Endodermal cell (in vitro differentiated cells): ENCODE data around the gene SLX4IP. TPM values are rescaled to one million over a fixed set of nuclear protein-coding genes. Genes with fewer than 3 reads are reported as not detected.
A peak's percentile ranks its signal among the peaks of the same experiment; 100 is the strongest.

Experiments used
- DNase-seq: peaks from one replicate; pipeline ENCODE4 v3.0.0-alpha.2; 2017
- H3K27ac ChIP-seq: 2 replicates; pipeline ENCODE4 v1.5.1; 2013; ENCODE audit warnings: mild to moderate bottlenecking, low read depth, low read length, moderate library complexity
- H3K27me3 ChIP-seq: 2 replicates; pipeline ENCODE4 v1.6.1; 2013; ENCODE audit warnings: mild to moderate bottlenecking, low read length, moderate library complexity; ENCODE audit not compliant: insufficient read depth, control insufficient read depth, poor library complexity, severe bottlenecking
- H3K36me3 ChIP-seq: 2 replicates; pipeline ENCODE4 v1.7.0; 2013; ENCODE audit warnings: mild to moderate bottlenecking, low read length, moderate library complexity; ENCODE audit not compliant: control insufficient read depth, insufficient read depth
- H3K4me1 ChIP-seq: one replicate; pipeline ENCODE4 v1.7.0; 2013; ENCODE audit warnings: low read length; ENCODE audit not compliant: control insufficient read depth, insufficient read depth
- H3K4me3 ChIP-seq: 2 replicates; pipeline ENCODE4 v1.5.1; 2013; ENCODE audit warnings: mild to moderate bottlenecking, low read length, moderate library complexity
- H3K9ac ChIP-seq: 2 replicates; pipeline ENCODE4 v1.6.1; 2013; ENCODE audit warnings: mild to moderate bottlenecking, low read length, moderate library complexity; ENCODE audit not compliant: poor library complexity, severe bottlenecking; ENCODE audit errors: extremely low read depth
- H3K9me3 ChIP-seq: 2 replicates; pipeline ENCODE4 v1.6.1; 2013; ENCODE audit warnings: mild to moderate bottlenecking, low read length, moderate library complexity; ENCODE audit not compliant: control insufficient read depth
- H3K27ac Mint-ChIP-seq: 2 replicates; pipeline ENCODE4 v1.8.0; 2020; ENCODE audit warnings: mixed read lengths
- H3K27me3 Mint-ChIP-seq: 2 replicates; pipeline ENCODE4 v1.8.0; 2021; ENCODE audit warnings: mild to moderate bottlenecking, mixed read lengths; ENCODE audit not compliant: insufficient read depth
- H3K36me3 Mint-ChIP-seq: 2 replicates; pipeline ENCODE4 v1.8.0; 2020; ENCODE audit warnings: low read depth, mixed read lengths
- H3K4me1 Mint-ChIP-seq: 2 replicates; pipeline ENCODE4 v1.8.0; 2020; ENCODE audit warnings: mixed read lengths
- H3K4me3 Mint-ChIP-seq: 2 replicates; pipeline ENCODE4 v1.8.0; 2020; ENCODE audit warnings: mild to moderate bottlenecking, moderate library complexity, mixed read lengths
- H3K9me3 Mint-ChIP-seq: 2 replicates; pipeline ENCODE4 v1.8.0; 2020; ENCODE audit warnings: mild to moderate bottlenecking, mixed read lengths
- CTCF ChIP-seq: fragments of 200-600 bp; sonication (generic); conservative IDR thresholded peaks from 2 replicates; pipeline ENCODE4 v1.5.0; 2021; ENCODE audit warnings: antibody characterized with exemption, mild to moderate bottlenecking
- WGBS, 2 experiments: methylation state at CpG; one replicate each; pipeline versions ENCODE4 v1.1.5 to v1.1.7; 2013; ENCODE audit warnings: missing lambda C conversion rate in 2 of 2, mixed read lengths in 1 of 2; ENCODE audit not compliant: insufficient coverage in 1 of 2, insufficient read length in 1 of 2; 5-methylcytosine and 5-hydroxymethylcytosine counted together
- total RNA-seq, 2 donors: library from RNA; stranded (reverse); fragmentation: NEBNext Ultra II Directional in 1 of 2; extraction: Animal tissue kit (Norgen Biotek cat#: 25700) in 1 of 2; gene quantifications; 2 replicates in 1 of 2; 3 replicates in 1 of 2; pipeline ENCODE4 v1.2.1, GENCODE V29; 2021

The SLX4IP gene
- total RNA-seq, 2 donors from 2014 or later = 9.2 to 9.5 TPM

DNA sequence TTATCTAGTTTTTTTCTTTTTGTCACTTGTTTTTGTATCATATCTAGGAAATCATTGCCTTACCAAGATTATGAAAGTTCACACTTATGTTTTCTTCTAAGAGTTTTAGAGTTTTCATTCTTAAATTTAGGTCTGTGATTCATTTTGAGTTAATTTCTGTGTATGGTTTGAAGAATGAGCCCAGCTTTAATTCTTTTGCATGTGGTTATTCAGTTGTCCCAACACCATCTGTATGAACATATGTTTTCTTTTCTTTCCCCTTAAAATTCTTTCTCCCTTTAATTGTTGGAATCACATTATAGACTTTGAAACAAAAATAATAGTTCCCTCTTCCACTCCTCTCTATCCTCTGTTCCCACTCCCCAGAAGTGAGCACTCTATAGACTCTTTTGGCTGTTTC is 85.4 kb downstream of the SLX4IP start:
- Histone ChIP-seq H3K9ac (no peak overlapping the region), H3K27me3 (no peaks in the 10 kb centered on the region), H3K4me3 (no peak overlapping the region), H3K4me1 (no peaks in the 10 kb centered on the region), H3K27ac (no peak overlapping the region), H3K36me3 (no peaks in the 10 kb centered on the region), H3K9me3 (no peaks in the 10 kb centered on the region)
- Mint-ChIP-seq H3K27ac (no peak overlapping the region), H3K27me3 (no peaks in the 10 kb centered on the region), H3K9me3 (no peaks in the 10 kb centered on the region), H3K4me1 (peaks cover 37% of the 10 kb centered on the region), H3K36me3 (no peaks in the 10 kb centered on the region), H3K4me3 (no peak overlapping the region)
- no peak for DNase-seq
- no peak for TF ChIP-seq CTCF

- no peak for TF ChIP-seq CTCF
- Mint-ChIP-seq H3K27ac (no peak overlapping the region), H3K9me3 (no peaks in the 10 kb centered on the region), H3K4me3 (no peak overlapping the region), H3K27me3 (no peaks in the 10 kb centered on the region), H3K4me1 (peaks cover 38% of the 10 kb centered on the region), H3K36me3 (peaks cover 2% of the 10 kb centered on the region)
- Histone ChIP-seq H3K36me3 (peaks cover 3% of the 10 kb centered on the region), H3K4me1 (no peaks in the 10 kb centered on the region), H3K9me3 (no peaks in the 10 kb centered on the region), H3K9ac (no peak overlapping the region), H3K4me3 (no peak overlapping the region), H3K27me3 (no peaks in the 10 kb centered on the region), H3K27ac (peak overlapping the region; percentile 50)
- 57 to 62% methylated on average over 2 to 5 of the region's 5 CpGs for WGBS, 2 experiments
- DNase-seq = no peak
These were observed 86.1 kb downstream of the SLX4IP start for GRCh38 chr20:10521068-10521831.

GRCh38 chr20:10521836-10522235 is 86.7 kb downstream of the SLX4IP start:
- no peaks in the 10 kb centered on the region for H3K4me1 ChIP-seq
- H3K36me3 Mint-ChIP-seq = peaks cover 2% of the 10 kb centered on the region

More at GRCh38 chr20:10521836-10522235, 86.7 kb downstream of the SLX4IP start:
- no peak for TF ChIP-seq CTCF
- H3K4me3 Mint-ChIP-seq = no peak overlapping the region
- no peaks in the 10 kb centered on the region for H3K27me3 Mint-ChIP-seq
- H3K9me3 Mint-ChIP-seq = no peaks in the 10 kb centered on the region
- Histone ChIP-seq H3K36me3 (peaks cover 3% of the 10 kb centered on the region), H3K9ac (no peak overlapping the region), H3K27ac (peak overlapping the region; percentile 50), H3K27me3 (no peaks in the 10 kb centered on the region), H3K9me3 (no peaks in the 10 kb centered on the region), H3K4me3 (no peak overlapping the region)
- no peak for DNase-seq
- 92 to 100% methylated on average over 1 of the region's 1 CpG for WGBS, 2 experiments
- H3K27ac Mint-ChIP-seq = no peak overlapping the region
- peaks cover 38% of the 10 kb centered on the region for H3K4me1 Mint-ChIP-seq
